Liver (tissue), 9 donors: ENCODE measurements around the gene AGBL4. TPM values are rescaled to one million over a fixed set of nuclear protein-coding genes. Genes with fewer than 3 reads are reported as not detected.

ENCODE experiments used
- DNase-seq: peaks from one replicate; pipeline ENCODE4 v3.0.0-alpha.2; 2017; ENCODE audit warnings: low spot score
- H3K27ac ChIP-seq, 2 donors: one replicate each; pipeline ENCODE4 v1.7.0; 2013; ENCODE audit warnings: inconsistent platforms in 2 of 2, low read length in 2 of 2, control low read depth in 1 of 2, low read depth in 1 of 2, mild to moderate bottlenecking in 1 of 2
- H3K27me3 ChIP-seq, 4 donors: one replicate each; pipeline versions ENCODE4 v1.6.1 to v1.7.0; 2013; ENCODE audit warnings: low read length in 3 of 4, inconsistent platforms in 1 of 4, mild to moderate bottlenecking in 1 of 4, moderate library complexity in 1 of 4; ENCODE audit not compliant: control insufficient read depth in 4 of 4, insufficient read depth in 4 of 4
- H3K36me3 ChIP-seq, 4 donors: one replicate each; pipeline versions ENCODE4 v1.6.1 to v1.7.0; 2013; ENCODE audit warnings: low read length in 3 of 4, mild to moderate bottlenecking in 3 of 4, low read depth in 1 of 4, moderate library complexity in 1 of 4; ENCODE audit not compliant: control insufficient read depth in 4 of 4, insufficient read depth in 3 of 4
- H3K4me1 ChIP-seq, 4 donors: one replicate each; pipeline versions ENCODE4 v1.6.1 to v1.7.0; 2013; ENCODE audit warnings: low read length in 3 of 4, mild to moderate bottlenecking in 3 of 4, moderate library complexity in 1 of 4; ENCODE audit not compliant: control insufficient read depth in 4 of 4, insufficient read depth in 4 of 4
- H3K4me3 ChIP-seq, 3 donors: one replicate each; pipeline versions ENCODE4 v1.6.1 to v1.7.0; 2013; ENCODE audit warnings: low read length in 3 of 3, control low read depth in 1 of 3, low read depth in 1 of 3, mild to moderate bottlenecking in 1 of 3
- H3K9ac ChIP-seq, 2 donors: one replicate each; pipeline ENCODE4 v1.7.0; 2013; ENCODE audit warnings: low read length in 2 of 2, mild to moderate bottlenecking in 2 of 2, moderate library complexity in 2 of 2, control low read depth in 1 of 2, low read depth in 1 of 2
- H3K9me3 ChIP-seq, 4 donors: one replicate each; pipeline versions ENCODE4 v1.6.1 to v1.7.0; 2013; ENCODE audit warnings: low read length in 3 of 4; ENCODE audit not compliant: control insufficient read depth in 4 of 4
- ATF3 ChIP-seq: IDR thresholded peaks from 2 replicates; pipeline ENCODE4 v1.6.1; 2016; ENCODE audit warnings: antibody characterized with exemption
- CTCF ChIP-seq: fragments of 150-350 bp; IDR thresholded peaks from 2 replicates; pipeline ENCODE4 v1.5.1; 2017; ENCODE audit warnings: improper control_type of control experiment, low read depth, low read length; ENCODE audit not compliant: missing input control
- EGR1 ChIP-seq, 2 donors: IDR thresholded peaks; 2 replicates each; pipeline ENCODE4 v1.6.1; 2016 to 2018; ENCODE audit warnings: antibody characterized with exemption in 2 of 2, low read depth in 2 of 2
- FOXA2 ChIP-seq: IDR thresholded peaks from 2 replicates; pipeline ENCODE4 v1.6.1; 2016; ENCODE audit warnings: antibody characterized with exemption
- HNF4A ChIP-seq, 2 donors: conservative IDR thresholded peaks; 2 replicates each; pipeline ENCODE4 v1.6.1; 2016; ENCODE audit warnings: antibody characterized with exemption in 2 of 2, mild to moderate bottlenecking in 2 of 2
- HNF4G ChIP-seq: IDR thresholded peaks from 2 replicates; pipeline ENCODE4 v1.6.1; 2016; ENCODE audit warnings: antibody characterized with exemption
- JUND ChIP-seq, 2 donors: IDR thresholded peaks; 2 replicates each; pipeline ENCODE4 v1.6.1; 2016; ENCODE audit warnings: antibody characterized with exemption in 2 of 2
- RAD21 ChIP-seq, 2 donors: IDR thresholded peaks; 2 replicates each; pipeline ENCODE4 v1.6.1; 2016; ENCODE audit warnings: antibody characterized with exemption in 2 of 2, mild to moderate bottlenecking in 2 of 2
- REST ChIP-seq: IDR thresholded peaks from 2 replicates; pipeline ENCODE4 v1.6.1; 2016; ENCODE audit warnings: antibody characterized with exemption, mild to moderate bottlenecking
- RXRA ChIP-seq, 2 donors: IDR thresholded peaks; 2 replicates each; pipeline ENCODE4 v1.6.1; 2017 to 2018; ENCODE audit warnings: antibody characterized with exemption in 2 of 2, mild to moderate bottlenecking in 1 of 2
- SP1 ChIP-seq: IDR thresholded peaks from 2 replicates; pipeline ENCODE4 v1.6.1; 2018; ENCODE audit warnings: antibody characterized with exemption, mild to moderate bottlenecking
- TAF1 ChIP-seq: conservative IDR thresholded peaks from 2 replicates; pipeline ENCODE4 v1.6.1; 2016; ENCODE audit warnings: antibody characterized with exemption, mild to moderate bottlenecking
- YY1 ChIP-seq: IDR thresholded peaks from 2 replicates; pipeline ENCODE4 v1.6.1; 2016; ENCODE audit warnings: antibody characterized with exemption, mild to moderate bottlenecking
- WGBS: extraction: QIAGEN DNeasy Blood & Tissue Kit; methylation state at CpG from one replicate; pipeline ENCODE4 v1.1.7; 2013; 5-methylcytosine and 5-hydroxymethylcytosine counted together
- polyA plus RNA-seq, 2 donors: library from polyadenylated mRNA; stranded (reverse) in 1 of 2; unstranded in 1 of 2; fragments of 200-250 nt in 1 of 2; fragments of >200 nt in 1 of 2; fragmentation: Nextera tagmentation in 1 of 2; extraction: Ambion mirVana in 1 of 2; gene quantifications; one replicate each; pipeline versions ENCODE4 v1.2.1 to v1.2.3, GENCODE V29; 2013 to 2015
- total RNA-seq, 2 donors: library from RNA; depleted of rRNA; stranded (reverse); fragments of >200 nt; gene quantifications; one replicate each; pipeline ENCODE4 v1.2.3, GENCODE V29; 2014
- TF ChIP-seq, protein P1 (sequence below): IDR thresholded peaks from 2 replicates; pipeline ENCODE4 v1.6.1; 2016; ENCODE audit warnings: antibody characterized with exemption
- donor health status: healthy.
- donor health status: healthy.
- donor health status: healthy.
- donor health status: healthy.
- donor health status: healthy.

AGBL4 gene
- total and polyA plus RNA-seq, 4 donors: 0.75 to 0.76 TPM; not detected in 2

- H3K27me3 ChIP-seq: no peaks in the 10 kb centered on the region
- no peak overlapping the region for H3K4me3 ChIP-seq
- 83% methylated on average over 1 of the region's 1 CpG for WGBS
- DNase-seq: no peak
- no peak overlapping the region for H3K27ac ChIP-seq
- no peaks in the 10 kb centered on the region for H3K36me3 ChIP-seq
- no peaks in the 10 kb centered on the region for H3K4me1 ChIP-seq
- no peak overlapping the region for H3K9ac ChIP-seq
- H3K9me3 ChIP-seq: no peaks in the 10 kb centered on the region
- TF ChIP-seq RXRA (IDR thresholded peaks at IDR 0.05) (no peak), FOXA2 (no peak)
Observed at GRCh38 chr1:48600182-48600581, 1423.6 kb downstream of the AGBL4 start.

DNA sequence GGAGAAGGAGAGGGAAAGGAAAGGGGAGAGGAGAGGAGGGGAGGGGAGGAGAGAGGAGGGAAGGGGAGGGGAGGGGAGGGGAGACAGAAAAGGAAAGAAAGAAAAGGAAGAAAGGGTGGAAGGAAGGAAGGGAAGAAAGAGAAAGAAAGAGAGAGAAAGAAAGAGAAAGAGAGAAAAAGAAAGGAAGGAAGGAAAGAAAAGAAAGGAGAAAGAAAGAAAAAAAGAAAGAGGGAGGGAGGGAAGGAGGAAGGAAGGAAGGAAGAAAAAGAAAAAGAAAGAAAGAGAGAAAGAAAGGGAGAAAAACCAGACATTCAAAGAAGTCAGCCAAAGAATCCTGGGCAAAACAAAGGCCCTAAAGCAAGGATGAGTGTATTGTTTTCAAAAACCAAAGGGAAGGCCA lies 1426.1 kb downstream of the AGBL4 start:
- Histone ChIP-seq H3K4me3 (no peak overlapping the region), H3K36me3 (no peaks in the 10 kb centered on the region), H3K27me3 (no peaks in the 10 kb centered on the region), H3K27ac (no peak overlapping the region), H3K9ac (no peak overlapping the region), H3K9me3 (no peaks in the 10 kb centered on the region), H3K4me1 (no peaks in the 10 kb centered on the region)
- no peak for DNase-seq
- TF ChIP-seq HNF4A (conservative IDR thresholded peaks at IDR 0.05): no peak
- no peak for TF ChIP-seq YY1
- TF ChIP-seq REST: no peak
- TF ChIP-seq HNF4G: no peak
- no peak for TF ChIP-seq RAD21 (IDR thresholded peaks at IDR 0.05)
- TF ChIP-seq ATF3: no peak
- TF ChIP-seq, protein P1, sequence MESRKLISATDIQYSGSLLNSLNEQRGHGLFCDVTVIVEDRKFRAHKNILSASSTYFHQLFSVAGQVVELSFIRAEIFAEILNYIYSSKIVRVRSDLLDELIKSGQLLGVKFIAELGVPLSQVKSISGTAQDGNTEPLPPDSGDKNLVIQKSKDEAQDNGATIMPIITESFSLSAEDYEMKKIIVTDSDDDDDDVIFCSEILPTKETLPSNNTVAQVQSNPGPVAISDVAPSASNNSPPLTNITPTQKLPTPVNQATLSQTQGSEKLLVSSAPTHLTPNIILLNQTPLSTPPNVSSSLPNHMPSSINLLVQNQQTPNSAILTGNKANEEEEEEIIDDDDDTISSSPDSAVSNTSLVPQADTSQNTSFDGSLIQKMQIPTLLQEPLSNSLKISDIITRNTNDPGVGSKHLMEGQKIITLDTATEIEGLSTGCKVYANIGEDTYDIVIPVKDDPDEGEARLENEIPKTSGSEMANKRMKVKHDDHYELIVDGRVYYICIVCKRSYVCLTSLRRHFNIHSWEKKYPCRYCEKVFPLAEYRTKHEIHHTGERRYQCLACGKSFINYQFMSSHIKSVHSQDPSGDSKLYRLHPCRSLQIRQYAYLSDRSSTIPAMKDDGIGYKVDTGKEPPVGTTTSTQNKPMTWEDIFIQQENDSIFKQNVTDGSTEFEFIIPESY: no peak
- TF ChIP-seq JUND (IDR thresholded peaks at IDR 0.05): no peak
- TF ChIP-seq FOXA2: no peak
- TF ChIP-seq EGR1 (IDR thresholded peaks at IDR 0.05; ENCODE audit: low read depth in 2 of 2): no peak
- TF ChIP-seq SP1: no peak
- no peak for TF ChIP-seq RXRA (IDR thresholded peaks at IDR 0.05)
- TF ChIP-seq CTCF: no peak
- no peak for TF ChIP-seq TAF1
